Measurements from ENCODE around the gene GPX3. TPM values are rescaled to one million over a fixed set of nuclear protein-coding genes. Genes with fewer than 3 reads are reported as not detected.

The GPX3 gene
- total RNA-seq, 1 donor from 2014 or later, result 160 TPM

- DNase-seq (ENCODE audit: low spot score), result no peak
Measured at GRCh38 chr5:151077419-151077818, 57.0 kb downstream of the GPX3 start.

GRCh38 chr5:151077967-151078366 is 57.6 kb downstream of the GPX3 start:
- no peak for DNase-seq (ENCODE audit: low spot score)

Other genes starting within 250 kb of the GPX3 start
- 23.1 TPM for gene SMIM3, start 241.8 kb upstream of the GPX3 start, total RNA-seq
- gene IRGM, start 174.1 kb upstream of the GPX3 start, total RNA-seq, result 1.2 TPM
- gene ZNF300, start 115.6 kb upstream of the GPX3 start, total RNA-seq, result 7.3 TPM
- 75.4 TPM for gene TNIP1, start 60.4 kb downstream of the GPX3 start, total RNA-seq
- 123 TPM for gene ANXA6, start 137.2 kb downstream of the GPX3 start, total RNA-seq
- 53.4 TPM for gene CCDC69, start 203.5 kb downstream of the GPX3 start, total RNA-seq
- 60.7 TPM for gene GM2A, start 232.6 kb downstream of the GPX3 start, total RNA-seq

Data from ureter (tissue), 1 donor.